T-helper 1 cell treated with Interleukin-12 subunit alpha and Interleukin-12 subunit beta and Interleukin-4 antibody, amounts not matched to agents 30 μg/mL and 1 μg/mL, for 36 hours (primary cell): Measurements from ENCODE around the gene VAC14.
"Not testable (repeated sequence)": the region's sequence is repeated elsewhere in the genome, so short reads cannot be mapped to it uniquely, and the experiment has no call there.

Experiments
- H3K27ac Mint-ChIP-seq: one replicate; pipeline ENCODE4 v1.8.0; 2021; ENCODE audit warnings: mild to moderate bottlenecking, mixed read lengths
- H3K27me3 Mint-ChIP-seq: one replicate; pipeline ENCODE4 v1.8.0; 2021; ENCODE audit warnings: low read depth, mixed read lengths
- H3K36me3 Mint-ChIP-seq: one replicate; pipeline ENCODE4 v1.8.0; 2021; ENCODE audit warnings: low read depth, mixed read lengths
- H3K4me1 Mint-ChIP-seq: one replicate; pipeline ENCODE4 v1.8.0; 2021; ENCODE audit warnings: low read depth, mixed read lengths
- H3K4me3 Mint-ChIP-seq: one replicate; pipeline ENCODE4 v1.8.0; 2021; ENCODE audit warnings: mild to moderate bottlenecking, moderate library complexity, mixed read lengths
- H3K9me3 Mint-ChIP-seq: one replicate; pipeline ENCODE4 v1.8.0; 2021; ENCODE audit warnings: mixed read lengths

VAC14 gene

DNA sequence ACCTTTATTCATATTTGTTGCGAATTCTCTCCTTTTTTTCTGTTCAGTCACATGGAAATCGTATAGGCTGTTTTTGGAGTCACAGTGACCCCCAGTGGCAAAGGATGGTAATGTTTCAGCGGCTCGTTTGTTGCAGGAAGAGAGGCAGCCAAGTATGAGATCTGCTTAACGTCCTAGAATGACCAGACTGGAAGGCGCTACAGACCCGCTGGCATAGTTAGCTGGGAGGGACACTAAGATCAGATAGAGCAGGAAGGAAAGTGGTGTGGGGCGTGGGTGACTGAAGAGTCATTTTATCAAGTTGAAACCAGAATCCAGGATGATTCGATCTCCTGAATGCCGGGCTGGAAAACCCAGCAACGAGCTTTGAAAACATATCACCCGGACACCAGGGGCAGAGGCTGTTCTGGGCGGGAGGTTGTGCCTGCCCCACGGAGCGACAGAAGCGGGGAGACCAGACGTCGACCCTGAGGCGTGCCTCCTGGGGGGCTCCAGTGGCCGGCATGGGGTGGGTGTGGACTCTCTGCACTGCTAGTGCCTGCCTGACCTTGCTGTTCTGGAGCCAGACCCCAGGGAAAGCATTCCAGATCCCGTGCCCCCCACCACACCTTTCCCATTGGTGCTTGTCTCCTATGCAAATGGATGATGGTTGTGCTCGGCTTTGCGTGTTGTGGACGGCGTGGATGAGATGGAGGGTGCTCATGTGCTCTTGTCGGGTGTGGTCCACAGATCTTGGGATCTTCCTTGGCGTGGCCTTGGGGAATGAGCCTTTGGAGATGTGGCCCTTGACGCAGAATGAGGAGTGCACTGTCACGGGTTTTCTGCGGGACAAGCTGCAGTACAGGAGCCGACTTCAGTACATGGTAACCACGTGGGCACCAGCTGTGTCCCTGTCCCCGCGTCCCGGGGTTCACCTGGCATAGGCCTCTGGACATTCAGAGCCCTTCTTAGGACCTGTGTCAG, 146.9 kb downstream of the VAC14 start:
- Mint-ChIP-seq H3K4me1 (peaks cover 5% of the 10 kb centered on the region), H3K27me3 (peaks cover 4% of the 10 kb centered on the region), H3K27ac (peak overlapping the region; percentile 64), H3K36me3 (no peaks in the 10 kb centered on the region), H3K9me3 (no peaks in the 10 kb centered on the region), H3K4me3 (peak overlapping the region; percentile 77)

DNA sequence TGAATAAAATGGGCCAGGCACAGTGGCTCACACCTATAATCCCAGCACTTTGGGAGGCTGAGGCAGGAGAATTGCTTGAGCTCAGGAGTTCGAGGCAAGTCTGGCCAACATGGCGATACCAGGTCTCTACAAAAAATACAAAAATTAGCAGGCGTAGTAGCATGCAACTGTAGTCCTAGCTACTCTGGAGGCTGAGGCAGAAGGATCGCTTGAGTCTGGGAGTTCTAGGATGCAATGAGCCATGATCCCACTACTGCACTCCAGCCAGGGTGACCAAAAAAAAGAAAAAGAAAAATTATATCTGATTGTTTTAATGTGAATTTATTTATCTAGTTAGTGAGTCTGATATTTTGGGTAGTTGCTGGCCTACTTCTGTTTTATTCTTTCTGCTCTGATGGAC, 147.6 kb downstream of the VAC14 start:
- H3K4me3 Mint-ChIP-seq = no peak overlapping the region
- no peaks in the 10 kb centered on the region for H3K36me3 Mint-ChIP-seq
- no peak overlapping the region for H3K27ac Mint-ChIP-seq
- H3K9me3 Mint-ChIP-seq = no peaks in the 10 kb centered on the region
- peaks cover 4% of the 10 kb centered on the region for H3K27me3 Mint-ChIP-seq
- peaks cover 5% of the 10 kb centered on the region for H3K4me1 Mint-ChIP-seq

DNA sequence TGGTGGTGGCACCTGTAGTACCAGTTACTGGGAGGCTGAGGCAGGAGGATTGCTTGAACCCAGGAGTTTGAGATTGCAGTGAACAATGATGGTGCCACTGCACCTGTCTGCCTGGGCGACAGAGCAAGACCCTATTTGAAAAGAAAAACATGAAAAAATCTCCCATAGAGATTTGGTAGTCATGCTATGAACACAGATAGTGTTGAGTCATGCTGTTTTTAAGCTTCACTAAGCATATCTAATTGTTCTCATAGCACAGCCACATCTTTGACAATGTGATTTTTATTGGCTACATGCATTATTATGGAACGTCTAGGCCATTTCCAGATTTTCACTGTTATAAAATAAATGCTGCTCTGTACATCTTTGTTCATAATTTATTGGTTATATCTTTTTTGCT, 148.6 kb downstream of the VAC14 start:
- Mint-ChIP-seq H3K4me1 (peaks cover 5% of the 10 kb centered on the region), H3K36me3 (no peaks in the 10 kb centered on the region), H3K4me3 (no peak overlapping the region), H3K27me3 (peaks cover 4% of the 10 kb centered on the region), H3K9me3 (no peaks in the 10 kb centered on the region), H3K27ac (no peak overlapping the region)

DNA sequence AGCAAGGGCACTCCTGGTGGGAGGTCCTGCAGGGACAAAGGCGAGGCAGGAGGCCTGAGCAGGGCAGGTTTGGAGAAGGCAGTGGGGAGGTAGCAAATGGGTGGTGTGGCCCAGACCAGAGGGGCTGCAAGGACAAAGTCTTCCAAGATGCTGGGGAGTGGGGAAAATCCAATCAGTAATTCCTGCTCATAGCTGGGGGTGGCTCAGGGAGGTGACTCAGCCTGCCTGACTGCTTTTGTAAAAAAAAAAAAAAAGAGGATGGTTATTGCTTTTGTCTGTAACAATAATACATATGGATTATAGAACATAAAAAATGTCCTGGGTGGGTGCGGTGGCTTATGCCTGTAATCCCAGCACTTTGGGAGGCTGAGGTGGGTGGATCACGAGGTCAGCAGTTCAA, 149.4 kb downstream of the VAC14 start:
- H3K27me3 Mint-ChIP-seq = peaks cover 4% of the 10 kb centered on the region
- no peaks in the 10 kb centered on the region for H3K9me3 Mint-ChIP-seq
- no peak overlapping the region for H3K27ac Mint-ChIP-seq
- H3K4me1 Mint-ChIP-seq = peaks cover 5% of the 10 kb centered on the region
- H3K4me3 Mint-ChIP-seq = no peak overlapping the region
- H3K36me3 Mint-ChIP-seq = no peaks in the 10 kb centered on the region

DNA sequence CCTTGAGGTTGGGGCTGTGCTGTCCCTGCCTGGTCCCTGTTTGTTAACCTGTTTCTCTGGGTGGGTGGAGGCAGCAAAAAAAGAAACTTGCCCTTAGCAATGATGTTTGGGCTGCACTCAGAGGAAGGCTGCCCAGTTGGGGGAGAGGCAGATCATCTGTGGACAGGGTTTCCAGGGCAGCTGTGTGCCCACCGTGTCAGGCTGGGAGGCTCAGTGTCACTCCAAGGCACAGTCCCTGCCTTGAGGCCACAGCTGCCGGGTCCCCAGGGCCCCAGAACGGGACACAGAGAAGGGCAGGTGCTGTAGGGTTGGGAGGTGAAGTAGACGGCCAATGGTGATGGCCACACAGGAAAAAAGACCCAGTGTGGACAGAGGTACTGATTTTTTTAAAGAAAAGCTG, 150.7 kb downstream of the VAC14 start:
- H3K4me1 Mint-ChIP-seq = peaks cover 5% of the 10 kb centered on the region
- H3K36me3 Mint-ChIP-seq = no peaks in the 10 kb centered on the region
- H3K27ac Mint-ChIP-seq = no peak overlapping the region
- H3K9me3 Mint-ChIP-seq = no peaks in the 10 kb centered on the region
- no peak overlapping the region for H3K4me3 Mint-ChIP-seq
- H3K27me3 Mint-ChIP-seq = peaks cover 4% of the 10 kb centered on the region

DNA sequence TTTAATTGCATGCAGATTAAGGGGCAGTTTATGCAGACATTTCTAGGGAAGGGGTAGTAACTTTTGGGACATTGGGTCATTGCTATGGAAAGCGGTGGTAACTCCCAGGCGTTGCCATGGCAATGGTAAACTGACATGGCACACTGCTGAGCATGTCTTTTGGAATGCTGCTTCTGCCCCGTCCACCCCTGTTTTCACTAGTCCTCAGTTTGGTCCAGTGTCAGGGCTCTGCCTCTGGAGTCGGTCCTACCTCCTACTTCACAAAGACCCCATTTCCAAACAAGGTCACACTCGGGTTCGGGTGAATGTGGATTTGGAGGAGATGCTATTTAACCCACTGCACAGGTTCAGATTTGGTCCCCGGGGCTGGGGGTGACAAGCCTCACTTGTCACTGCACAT, 151.7 kb downstream of the VAC14 start:
- peaks cover 4% of the 10 kb centered on the region for H3K27me3 Mint-ChIP-seq
- no peak overlapping the region for H3K4me3 Mint-ChIP-seq
- H3K9me3 Mint-ChIP-seq = no peaks in the 10 kb centered on the region
- no peak overlapping the region for H3K27ac Mint-ChIP-seq
- H3K36me3 Mint-ChIP-seq = no peaks in the 10 kb centered on the region
- H3K4me1 Mint-ChIP-seq = peaks cover 5% of the 10 kb centered on the region

DNA sequence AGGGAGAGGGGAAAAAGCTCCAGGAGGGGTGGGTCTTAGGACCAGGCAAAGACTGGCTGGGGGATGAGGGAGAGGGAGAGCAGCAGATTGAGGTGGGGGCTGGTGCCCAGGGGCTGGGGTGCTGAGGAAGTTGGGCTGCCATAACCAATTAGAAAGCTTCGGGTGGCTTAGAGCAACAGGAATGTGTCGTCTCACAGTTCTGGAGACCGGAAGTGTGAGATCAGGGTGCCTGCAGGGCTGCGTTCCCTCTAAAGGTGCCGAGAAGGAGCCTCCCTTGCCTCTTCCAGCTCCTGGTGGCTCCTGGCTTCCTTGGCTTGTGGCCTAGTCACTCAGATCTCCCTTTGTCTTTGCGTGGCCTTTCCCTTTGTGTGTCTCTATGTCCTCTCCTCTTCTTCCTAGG, 152.4 kb downstream of the VAC14 start:
- Mint-ChIP-seq H3K4me1 (peaks cover under 1% of the 10 kb centered on the region), H3K27me3 (no peaks in the 10 kb centered on the region), H3K36me3 (no peaks in the 10 kb centered on the region), H3K4me3 (no peak overlapping the region), H3K9me3 (no peaks in the 10 kb centered on the region), H3K27ac (no peak overlapping the region)

DNA sequence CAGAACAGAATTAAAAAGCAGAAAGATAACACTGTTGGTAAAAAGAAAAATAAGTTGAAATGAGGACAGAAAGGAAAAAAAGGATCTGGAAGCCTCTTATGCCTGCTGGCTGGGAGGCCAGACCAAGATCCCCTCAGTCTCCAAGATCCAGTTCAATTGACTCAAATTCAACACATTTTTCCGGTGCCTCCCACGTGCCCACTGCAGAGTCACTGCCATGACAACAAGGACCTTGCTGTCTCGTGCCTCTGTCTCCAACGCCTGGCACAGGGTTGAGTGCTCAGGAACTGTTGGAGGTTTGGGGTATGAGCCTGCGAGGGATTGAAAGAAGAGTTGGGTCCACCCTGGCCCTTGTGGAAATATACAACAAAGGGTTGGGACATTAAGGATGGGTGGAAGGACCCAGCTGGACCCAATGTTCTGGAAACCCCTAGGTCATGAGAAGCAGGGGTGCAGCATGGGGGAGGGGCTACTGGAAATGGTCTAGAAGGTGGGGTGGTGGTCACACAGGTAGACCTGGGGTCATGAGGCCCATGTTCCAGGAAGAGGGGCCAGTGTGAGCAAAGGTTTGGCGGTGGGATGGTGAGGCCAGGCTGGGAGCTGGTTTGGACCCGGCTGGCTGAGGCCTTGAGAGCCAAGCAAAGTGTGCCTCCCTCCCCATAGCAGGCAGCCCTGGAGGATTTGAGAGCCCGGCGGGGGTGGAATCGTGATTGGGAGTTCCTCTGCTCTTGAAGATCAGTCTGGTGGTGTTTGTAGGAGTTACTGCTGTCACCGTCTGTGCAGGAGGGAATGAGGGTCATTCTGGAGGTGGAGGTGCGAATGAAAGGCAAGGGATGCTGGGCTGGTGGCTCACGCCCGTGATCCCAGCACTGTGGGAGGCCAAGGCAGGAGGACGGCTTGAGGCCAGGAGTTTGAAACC, 153.3 kb downstream of the VAC14 start:
- H3K27ac Mint-ChIP-seq = no peak overlapping the region
- H3K36me3 Mint-ChIP-seq = no peaks in the 10 kb centered on the region
- H3K9me3 Mint-ChIP-seq = no peaks in the 10 kb centered on the region
- no peak overlapping the region for H3K4me3 Mint-ChIP-seq
- peaks cover under 1% of the 10 kb centered on the region for H3K27me3 Mint-ChIP-seq
- no peaks in the 10 kb centered on the region for H3K4me1 Mint-ChIP-seq

DNA sequence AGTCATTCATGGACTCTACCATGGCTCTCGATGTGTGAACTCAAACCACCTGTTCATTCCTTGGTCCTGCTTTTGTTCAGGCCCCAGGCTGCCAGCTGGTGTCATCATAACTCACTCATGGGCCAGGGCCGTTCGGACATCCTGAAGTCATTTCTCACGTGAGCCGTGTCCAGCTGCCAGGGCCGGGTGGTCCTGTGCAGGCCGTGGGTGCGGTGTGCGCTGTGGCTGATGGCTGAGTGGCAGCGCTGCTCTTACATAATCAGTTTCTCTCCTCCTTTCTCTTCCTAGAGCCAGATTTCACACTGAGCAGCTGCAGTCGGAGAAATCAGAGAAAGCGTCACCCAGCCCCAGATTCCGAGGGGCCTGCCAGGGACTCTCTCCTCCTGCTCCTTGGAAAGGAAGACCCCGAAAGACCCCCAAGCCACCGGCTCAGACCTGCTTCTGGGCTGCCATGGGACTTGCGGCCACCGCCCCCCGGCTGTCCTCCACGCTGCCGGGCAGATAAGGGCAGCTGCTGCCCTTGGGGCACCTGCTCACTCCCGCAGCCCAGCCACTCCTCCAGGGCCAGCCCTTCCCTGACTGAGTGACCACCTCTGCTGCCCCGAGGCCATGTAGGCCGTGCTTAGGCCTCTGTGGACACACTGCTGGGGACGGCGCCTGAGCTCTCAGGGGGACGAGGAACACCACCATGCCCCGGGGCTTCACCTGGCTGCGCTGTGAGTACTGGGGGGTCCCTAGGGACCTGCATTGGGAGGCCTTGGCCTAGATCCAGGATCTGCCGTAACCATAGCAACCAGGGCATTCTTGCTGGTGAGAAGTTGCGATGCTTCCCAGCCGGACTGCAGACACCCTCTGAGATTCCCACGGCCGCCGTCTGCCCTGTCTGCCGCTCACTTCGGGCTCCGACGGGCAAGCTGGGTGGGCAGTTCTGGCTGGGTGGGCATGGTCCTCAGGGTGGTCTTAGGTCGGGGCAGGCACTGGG, 154.4 kb downstream of the VAC14 start, which contains the start of gene IL34:
TSS of gene IL34 (plus strand) at position 300 of the 982 bp plus-strand sequence. CDS start at position 689, 389 bp downstream.
- Mint-ChIP-seq H3K9me3 (no peaks in the 10 kb centered on the region), H3K27ac (no peak within 1 kb of the TSS), H3K36me3 (no peaks in the 10 kb centered on the region), H3K4me1 (no peaks in the 10 kb centered on the region), H3K4me3 (no peak within 1 kb of the TSS), H3K27me3 (peaks cover 8% of the 10 kb centered on the region)

DNA sequence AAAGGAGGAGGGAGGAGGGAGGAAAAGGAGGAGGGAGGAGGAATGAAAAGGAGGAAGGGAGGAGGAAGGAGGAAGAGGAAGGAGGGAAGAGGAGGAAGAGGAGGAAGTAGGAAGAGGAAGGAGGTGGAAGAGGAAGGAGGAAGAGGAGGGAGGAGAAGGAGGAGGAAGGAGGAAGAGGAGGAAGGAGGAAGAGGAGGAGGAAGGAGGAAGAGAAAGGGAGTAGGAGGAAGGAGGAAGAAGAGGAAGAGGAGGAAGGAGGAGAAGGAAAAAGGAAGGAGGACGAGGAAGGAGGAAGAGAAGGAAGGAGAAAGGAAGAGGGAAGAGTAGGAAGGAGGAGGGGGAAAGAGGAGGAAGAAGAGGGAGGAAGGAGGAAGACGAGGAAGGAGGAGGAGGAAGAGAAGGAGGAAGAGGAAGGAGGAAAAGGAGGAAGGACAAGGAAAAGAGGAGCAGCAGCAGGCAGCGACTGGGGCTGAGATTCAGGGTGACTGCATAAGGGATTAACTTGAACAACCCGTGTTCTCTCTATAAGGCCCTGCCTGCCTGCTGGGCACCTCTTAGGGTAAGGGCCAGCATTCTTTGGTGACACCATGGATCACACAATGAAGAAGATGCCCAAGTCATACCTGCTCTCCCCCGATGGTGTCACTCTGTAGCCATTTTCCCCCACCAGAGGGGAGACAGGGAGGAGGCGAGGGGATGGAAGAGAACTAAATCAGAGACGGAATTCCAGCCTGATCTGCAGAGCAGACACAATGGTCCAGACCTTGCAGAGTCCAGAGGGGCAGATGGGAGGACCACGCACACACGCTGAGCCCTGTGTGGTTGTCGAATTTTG, 156.0 kb downstream of the VAC14 start:
- H3K4me1 Mint-ChIP-seq = no peaks in the 10 kb centered on the region
- no peak overlapping the region for H3K4me3 Mint-ChIP-seq
- H3K27me3 Mint-ChIP-seq = peaks cover 10% of the 10 kb centered on the region
- no peak overlapping the region for H3K27ac Mint-ChIP-seq
- H3K36me3 Mint-ChIP-seq = no peaks in the 10 kb centered on the region
- no peaks in the 10 kb centered on the region for H3K9me3 Mint-ChIP-seq

DNA sequence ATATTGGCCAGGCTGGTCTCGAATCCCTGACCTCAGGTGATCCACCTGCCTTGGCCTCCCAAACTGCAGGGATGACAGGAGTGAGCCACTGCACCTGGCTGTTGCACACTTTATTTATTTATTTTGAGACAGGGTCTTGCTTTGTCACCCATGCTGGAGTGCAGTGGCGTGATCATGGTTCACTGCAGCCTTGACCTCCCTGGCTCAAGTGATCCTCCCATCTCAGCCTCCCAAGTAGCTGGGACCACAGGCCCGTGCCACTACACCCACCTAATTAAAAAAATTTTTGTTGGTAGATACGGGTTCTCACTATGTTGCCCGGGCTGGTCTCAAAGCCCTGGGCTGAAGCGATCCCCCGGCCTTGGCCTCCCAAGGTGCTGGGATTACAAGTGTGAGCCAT, 157.7 kb downstream of the VAC14 start:
- H3K4me1 Mint-ChIP-seq, H3K9me3 Mint-ChIP-seq, H3K36me3 Mint-ChIP-seq, H3K4me3 Mint-ChIP-seq, H3K27ac Mint-ChIP-seq: not testable (repeated sequence)
- H3K27me3 Mint-ChIP-seq = peaks cover 10% of the 10 kb centered on the region

DNA sequence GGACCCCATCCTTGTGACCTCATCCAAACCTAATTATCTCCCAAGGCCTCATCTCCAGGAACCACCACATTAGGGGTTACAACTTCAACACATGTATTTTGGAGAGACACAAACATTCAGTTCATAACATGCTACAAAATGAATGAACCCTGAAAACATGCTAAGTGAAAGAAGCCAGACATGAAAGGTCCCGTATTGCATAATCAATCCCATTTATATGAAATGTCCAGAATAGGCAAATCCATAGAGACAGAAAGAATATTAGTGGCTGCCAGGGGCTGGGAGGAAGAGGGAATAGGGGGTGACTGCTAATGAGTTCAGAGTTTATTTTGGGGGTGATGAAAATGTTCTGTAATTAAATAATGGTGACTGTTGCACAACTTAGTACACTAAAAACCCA, 158.3 kb downstream of the VAC14 start:
- Mint-ChIP-seq H3K27me3 (peaks cover 10% of the 10 kb centered on the region), H3K4me1 (no peaks in the 10 kb centered on the region), H3K4me3 (no peak overlapping the region), H3K27ac (no peak overlapping the region), H3K36me3 (no peaks in the 10 kb centered on the region), H3K9me3 (no peaks in the 10 kb centered on the region)
